Endothelial cell of umbilical vein (primary cell): ENCODE results near the gene ZNF148. TPM values are rescaled to one million over a fixed set of nuclear protein-coding genes. Genes with fewer than 3 reads are reported as not detected.

Experiments
- BruUV-seq: library from RNA; stranded (reverse); fragments of 400-500 nt; replicated peaks from 2 replicates; lab custom pipeline; 2021; lab: Mats Ljungman, UMichigan
- CTCF ChIA-PET: fragments of 300-600, 350-600 bp; sonication (Branson Sonifier 250); formaldehyde crosslinking; loops from one replicate; lab custom pipeline; 2021; ENCODE audit warnings: antibody characterized with exemption, inconsistent platforms; lab: Charles Lee
- POLR2A ChIA-PET: fragments of 300-600, 350-600 bp; sonication (Branson Sonifier 250); formaldehyde crosslinking; loops from one replicate; lab custom pipeline; 2021; ENCODE audit warnings: antibody characterized with exemption, inconsistent platforms; lab: Charles Lee
- DNase-seq: peaks from one replicate; pipeline ENCODE4 v3.0.0-alpha.2; 2011; ENCODE audit warnings: low read depth, low spot score
- FAIRE-seq: peaks from 2 replicates; lab custom pipeline; 2011; peaks lifted over from hg19 to GRCh38; lab: Jason Lieb, UNC
- H2AFZ ChIP-seq: 2 replicates; pipeline ENCODE4 v1.6.0; 2012; ENCODE audit warnings: low read depth, low read length, control low read depth, inconsistent platforms
- H3K27ac ChIP-seq: 2 replicates; pipeline ENCODE4 v1.5.1; 2011; ENCODE audit warnings: low read depth, mild to moderate bottlenecking, control low read depth, low read length, moderate library complexity; ENCODE audit not compliant: insufficient read depth
- H3K27me3 ChIP-seq, 2 experiments: 2 replicates each; pipeline versions ENCODE4 v1.6.0 to v1.6.1; 2011; ENCODE audit warnings: low read length in 2 of 2, mixed read lengths in 1 of 2; ENCODE audit not compliant: control insufficient read depth in 2 of 2, insufficient read depth in 2 of 2
- H3K36me3 ChIP-seq, 2 experiments: 2 replicates in 1 of 2; 3 replicates in 1 of 2; pipeline ENCODE4 v1.5.1; 2011; ENCODE audit warnings: low read length in 2 of 2, mild to moderate bottlenecking in 1 of 2, moderate library complexity in 1 of 2; ENCODE audit not compliant: control insufficient read depth in 2 of 2, insufficient read depth in 2 of 2; ENCODE audit errors: extremely low read depth in 1 of 2
- H3K4me1 ChIP-seq: 3 replicates; pipeline ENCODE4 v1.5.1; 2011; ENCODE audit warnings: mild to moderate bottlenecking, low read length; ENCODE audit not compliant: control insufficient read depth, insufficient read depth; ENCODE audit errors: extremely low read depth
- H3K4me2 ChIP-seq: 2 replicates; pipeline ENCODE4 v1.6.1; 2011; ENCODE audit warnings: low read length, control low read depth, mixed read lengths; ENCODE audit not compliant: insufficient read depth
- H3K4me3 ChIP-seq, 3 experiments: fragments of 200-600 bp in 1 of 3; sonication (generic), shearing (Covaris generic) in 1 of 3; replicated peaks in 1 of 3; 2 replicates each; pipeline ENCODE4 v1.5.1; 2011 to 2016; ENCODE audit warnings: control low read depth in 3 of 3, low read length in 3 of 3, mild to moderate bottlenecking in 2 of 3, inconsistent platforms in 1 of 3, low read depth in 1 of 3, moderate library complexity in 1 of 3; ENCODE audit not compliant: insufficient read depth in 1 of 3
- H3K79me2 ChIP-seq: 2 replicates; pipeline ENCODE4 v1.6.0; 2012; ENCODE audit warnings: low read length, inconsistent platforms; ENCODE audit not compliant: control insufficient read depth, insufficient read depth
- H3K9ac ChIP-seq: replicated peaks from 2 replicates; pipeline ENCODE3; 2011; ENCODE audit warnings: low read length, control low read depth; ENCODE audit not compliant: insufficient read depth; ENCODE audit errors: extremely low read depth
- H3K9me1 ChIP-seq: replicated peaks from 3 replicates; pipeline ENCODE4 v1.6.0; 2011; ENCODE audit warnings: mild to moderate bottlenecking, low read length; ENCODE audit not compliant: control insufficient read depth, insufficient read depth; ENCODE audit errors: extremely low read depth
- H3K9me3 ChIP-seq: replicated peaks from 2 replicates; pipeline ENCODE4 v1.5.1; 2012; ENCODE audit warnings: low read length, inconsistent platforms; ENCODE audit not compliant: control insufficient read depth, insufficient read depth
- H4K20me1 ChIP-seq: replicated peaks from 2 replicates; pipeline ENCODE3; 2011; ENCODE audit warnings: mild to moderate bottlenecking, low read length; ENCODE audit not compliant: control insufficient read depth, insufficient read depth; ENCODE audit errors: extremely low read depth
- CTCF ChIP-seq, 2 donors: IDR thresholded peaks; 1 replicate in 1 of 2; 2 replicates in 1 of 2; pipeline ENCODE4 v1.5.1; 2011; ENCODE audit warnings: low read length in 2 of 2, mild to moderate bottlenecking in 2 of 2, moderate library complexity in 2 of 2, control low read depth in 1 of 2, inconsistent platforms in 1 of 2, low read depth in 1 of 2; ENCODE audit not compliant: insufficient read depth in 1 of 2; ENCODE audit errors: extremely low read depth in 1 of 2
- EZH2 ChIP-seq: IDR thresholded peaks from 2 replicates; pipeline ENCODE4 v1.6.1; 2012; ENCODE audit warnings: borderline replicate concordance, low read depth, mild to moderate bottlenecking, moderate library complexity, low read length, inconsistent platforms; ENCODE audit not compliant: severe bottlenecking
- FOS ChIP-seq: IDR thresholded peaks from 2 replicates; pipeline ENCODE4 v1.6.1; 2011; ENCODE audit warnings: mild to moderate bottlenecking, low read length, moderate library complexity, borderline replicate concordance; ENCODE audit not compliant: insufficient read depth
- GATA2 ChIP-seq: IDR thresholded peaks from 2 replicates; pipeline ENCODE4 v1.7.0; 2011; ENCODE audit warnings: low read depth, mild to moderate bottlenecking, moderate library complexity, mixed read lengths, low read length; ENCODE audit not compliant: insufficient read length, insufficient read depth
- JUN ChIP-seq: IDR thresholded peaks from 2 replicates; pipeline ENCODE4 v1.6.1; 2011; ENCODE audit warnings: borderline replicate concordance, low read depth; ENCODE audit not compliant: insufficient read length, insufficient read depth
- MAX ChIP-seq: IDR thresholded peaks from 2 replicates; pipeline ENCODE4 v1.6.1; 2011; ENCODE audit not compliant: insufficient read depth, insufficient read length
- MYC ChIP-seq: IDR thresholded peaks from one replicate; pipeline ENCODE4 v1.6.1; 2011; ENCODE audit warnings: mild to moderate bottlenecking, low read depth, low read length
- POLR2A ChIP-seq: IDR thresholded peaks from 2 replicates; pipeline ENCODE4 v1.6.1; 2012; ENCODE audit warnings: low read depth, mild to moderate bottlenecking, control low read depth, low read length
- POLR2AphosphoS5 ChIP-seq: IDR thresholded peaks from 2 replicates; pipeline ENCODE4 v1.6.1; 2012; ENCODE audit warnings: low read depth, mild to moderate bottlenecking, control low read depth, low read length, moderate library complexity; ENCODE audit not compliant: insufficient read depth
- dilution Hi-C: fragments of 300-500 bp; cut with MboI; formaldehyde crosslinking; loops from one replicate; pipeline ENCODE4 v1.15.0; 2019; ENCODE audit warnings: low sequenced_read_pairs; ENCODE audit not compliant: extremely low pct_ligation_motif_present
- intact Hi-C: fragments of 100-400 bp; cut with micrococcal nuclease; formaldehyde crosslinking; loops from one replicate; pipeline ENCODE4 v1.10.0; 2022
- polyA plus RNA-seq, 4 experiments: library from polyadenylated mRNA; depleted of rRNA in 3 of 4; stranded (reverse) in 3 of 4; unstranded in 1 of 4; fragments of >200 nt; gene quantifications; 2 replicates each; pipeline versions ENCODE4 v1.2.1 to v1.2.3, GENCODE V29; 2011 to 2012; ENCODE audit warnings: missing spikeins in 1 of 4
- total RNA-seq: library from RNA; stranded (reverse); gene quantifications from 2 replicates; pipeline ENCODE4 v1.2.3, GENCODE V29; 2021

Gene ZNF148
- total and polyA plus RNA-seq, 2 donors (not counting 3 experiments of a cell fraction or from before 2014, with no cell fraction given): 8.0 to 41.3 TPM

- Histone ChIP-seq H3K79me2 (no peaks in the 10 kb centered on the region), H3K4me3 (no peak overlapping the region), H4K20me1 (no peaks in the 10 kb centered on the region), H3K9me1 (no peaks in the 10 kb centered on the region), H3K4me1 (no peaks in the 10 kb centered on the region), H3K9ac (no peak overlapping the region), H2AFZ (no peak overlapping the region), H3K27ac (no peak overlapping the region), H3K4me2 (no peak overlapping the region), H3K36me3 (no peaks in the 10 kb centered on the region), H3K9me3 (no peaks in the 10 kb centered on the region), H3K27me3 (peaks cover 0 to 7% of the 10 kb centered on the region in 2 experiments)
- dilution Hi-C loops (no loop called here), intact Hi-C loops (no loop called here)
- POLR2A ChIA-PET: no interaction called here
- CTCF ChIA-PET: interaction anchor here (0.8 to 2.7 kb wide), 3 partner anchors 10 to 17 kb away, joined by 3 to 6 read pairs (median 4); partner anchors contain the start of gene ZNF148
- no peak for FAIRE-seq
- BruUV-seq: no TSS peak
- TF ChIP-seq MAX: no peak
- TF ChIP-seq POLR2AphosphoS5: no peak
- no peak for TF ChIP-seq POLR2A
- TF ChIP-seq MYC: no peak
- TF ChIP-seq FOS: no peak
- TF ChIP-seq EZH2: no peak
- TF ChIP-seq JUN: no peak
- TF ChIP-seq GATA2: no peak
- no peak for DNase-seq
These were observed 11.7 kb upstream of the ZNF148 start for GRCh38 chr3:125386811-125387210.

- Histone ChIP-seq H3K4me2 (no peak overlapping the region), H4K20me1 (no peaks in the 10 kb centered on the region), H3K27me3 (peaks cover 0 to 7% of the 10 kb centered on the region in 2 experiments), H3K4me1 (no peaks in the 10 kb centered on the region), H3K27ac (no peak overlapping the region), H3K4me3 (no peak overlapping the region), H3K9me3 (no peaks in the 10 kb centered on the region), H3K79me2 (no peaks in the 10 kb centered on the region), H2AFZ (no peak overlapping the region), H3K9ac (no peak overlapping the region), H3K36me3 (no peaks in the 10 kb centered on the region), H3K9me1 (no peaks in the 10 kb centered on the region)
- CTCF ChIA-PET: no interaction called here
- intact Hi-C loops (no loop called here), dilution Hi-C loops (no loop called here)
- TF ChIP-seq FOS: no peak
- no peak for TF ChIP-seq CTCF (IDR thresholded peaks at IDR 0.05; ENCODE audit: extremely low read depth in 1 of 2, insufficient read depth in 1 of 2, low read depth in 1 of 2, low read length in 2 of 2)
- TF ChIP-seq GATA2: no peak
- no peak for TF ChIP-seq MAX
- TF ChIP-seq POLR2AphosphoS5: no peak
- TF ChIP-seq MYC: no peak
- no peak for TF ChIP-seq EZH2
- FAIRE-seq: no peak
- BruUV-seq: no TSS peak
- DNase-seq: no peak
- POLR2A ChIA-PET: no interaction called here
These were observed 8.6 kb upstream of the ZNF148 start for GRCh38 chr3:125383744-125384143.
